ENCODE measurements around the gene KCNK10.

Gene KCNK10

GRCh38 chr14:88227693-88228092 is 95.4 kb downstream of the KCNK10 start:
- DNase-seq, result no peak

DNA sequence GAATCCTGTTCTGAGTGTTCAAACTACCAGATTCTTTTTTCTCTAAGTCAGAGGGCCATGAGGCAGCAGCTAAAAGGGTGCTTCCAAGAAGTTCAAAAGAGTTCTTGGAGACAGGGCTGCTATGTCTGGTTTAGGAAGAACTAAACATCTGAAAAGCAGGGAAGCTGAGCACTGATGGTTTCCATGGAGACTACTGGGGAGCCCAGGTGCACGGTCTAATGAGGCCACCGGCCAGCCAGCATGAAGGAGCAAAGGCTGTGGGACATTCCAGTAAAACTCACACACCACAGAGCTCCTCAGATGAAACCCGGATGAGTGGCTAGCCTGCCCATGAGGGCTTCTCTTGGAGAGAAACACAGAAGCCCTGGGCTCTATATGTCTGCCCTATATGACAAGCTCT is 97.3 kb downstream of the KCNK10 start:
- DNase-seq, result no peak

DNA sequence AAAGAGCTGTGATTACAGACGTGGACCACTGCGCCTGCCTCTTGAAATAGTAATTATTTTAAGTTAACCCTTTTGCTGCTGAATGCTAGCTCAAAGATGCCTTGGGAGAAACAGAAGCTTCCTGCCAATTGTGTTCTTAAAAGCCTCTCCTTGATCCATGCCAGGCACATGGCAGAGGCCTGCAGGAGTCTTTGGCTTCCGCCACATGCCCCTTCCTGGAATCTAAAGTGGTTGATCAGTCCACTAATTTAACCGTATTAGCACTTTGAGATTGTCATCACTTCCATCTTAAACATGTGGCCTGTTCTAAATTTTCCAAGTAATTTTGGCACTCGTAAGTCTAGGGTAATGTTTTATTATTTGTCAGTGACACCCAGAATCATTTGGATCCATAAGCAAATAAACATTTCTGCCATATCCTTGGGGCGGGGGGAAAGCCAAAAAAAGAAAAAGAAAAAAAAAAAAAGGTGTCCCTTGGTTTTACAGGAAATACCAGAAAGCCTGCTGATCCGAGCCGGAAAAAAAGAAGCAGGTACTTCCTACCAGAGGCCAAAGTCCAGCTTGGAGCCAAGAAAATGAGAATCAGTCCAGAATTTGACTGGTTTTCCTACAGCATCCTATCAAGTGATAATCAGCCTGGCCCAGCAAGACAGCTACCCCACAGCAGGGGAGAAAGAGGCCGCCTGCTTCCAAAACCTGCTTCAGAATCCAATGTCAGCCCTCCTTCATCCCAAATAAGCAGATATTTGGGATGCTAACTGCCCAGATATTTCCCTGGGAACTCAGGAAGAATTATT is 104.8 kb downstream of the KCNK10 start:
- DNase-seq, result no peak

DNA sequence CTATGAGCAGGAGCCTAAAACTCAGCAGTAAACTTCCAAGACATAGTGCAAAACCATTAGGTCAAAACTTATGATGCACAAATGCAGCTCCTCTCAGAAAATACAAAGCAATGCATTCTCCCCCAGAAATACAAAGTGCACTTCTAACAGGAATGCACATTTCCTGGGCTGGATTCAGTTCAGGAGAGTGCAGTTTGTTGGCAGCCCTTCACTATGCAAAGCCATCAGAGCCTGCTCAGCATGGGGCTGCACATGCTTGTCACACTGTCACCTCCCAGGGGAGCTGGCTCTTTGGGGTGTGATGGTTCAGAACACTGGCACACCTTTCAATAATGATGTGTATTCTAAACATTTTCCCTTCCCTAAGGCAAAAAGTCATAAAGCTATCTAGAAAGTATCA is 110.4 kb downstream of the KCNK10 start:
- no peak for DNase-seq

GRCh38 chr14:88210426-88210825 is 112.6 kb downstream of the KCNK10 start:
- no peak for DNase-seq

- DNase-seq, result no peak
Measured at GRCh38 chr14:88209273-88209672, 113.8 kb downstream of the KCNK10 start.

DNA sequence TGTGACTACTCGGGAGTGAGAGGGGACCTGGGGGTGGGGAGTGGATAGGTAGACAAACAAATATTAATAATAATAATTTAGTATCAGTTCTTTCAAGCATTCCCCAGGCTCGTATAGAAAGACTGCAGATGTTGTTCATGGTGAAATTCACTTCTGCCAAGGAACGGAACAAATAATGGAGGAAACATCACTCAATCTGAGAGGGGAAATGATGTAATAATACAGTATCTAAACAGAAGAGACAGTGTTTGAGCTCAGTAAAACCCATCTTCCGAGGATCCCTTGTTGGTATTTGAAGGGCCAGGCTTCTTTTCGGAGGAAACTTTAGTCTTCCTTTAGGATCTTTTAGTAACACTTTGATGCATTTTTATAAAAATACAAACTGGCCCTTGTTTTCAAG is 114.2 kb downstream of the KCNK10 start:
- DNase-seq, result no peak

DNA sequence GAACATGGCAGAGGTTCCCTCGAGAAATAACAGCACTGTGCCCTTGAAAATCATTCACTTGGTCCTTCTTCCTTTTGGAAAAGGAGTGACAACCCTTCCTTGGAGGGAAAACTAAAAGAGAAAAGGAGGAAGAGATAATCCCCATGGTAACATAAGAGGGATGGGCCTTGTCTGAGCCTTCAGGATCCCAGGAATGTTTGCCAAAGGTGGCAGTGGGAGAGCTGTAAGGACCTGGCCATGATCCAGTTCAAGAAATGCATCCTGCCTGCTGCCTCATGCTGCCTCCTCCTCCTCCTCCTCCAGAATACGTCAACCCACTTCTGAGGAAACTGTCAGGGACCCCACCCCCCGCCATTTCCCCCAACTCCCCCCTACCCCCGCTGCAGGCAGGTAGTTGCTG is 118.8 kb downstream of the KCNK10 start:
- DNase-seq, result no peak

- no peak for DNase-seq
Measured at GRCh38 chr14:88203291-88203690, 119.8 kb downstream of the KCNK10 start.

DNA sequence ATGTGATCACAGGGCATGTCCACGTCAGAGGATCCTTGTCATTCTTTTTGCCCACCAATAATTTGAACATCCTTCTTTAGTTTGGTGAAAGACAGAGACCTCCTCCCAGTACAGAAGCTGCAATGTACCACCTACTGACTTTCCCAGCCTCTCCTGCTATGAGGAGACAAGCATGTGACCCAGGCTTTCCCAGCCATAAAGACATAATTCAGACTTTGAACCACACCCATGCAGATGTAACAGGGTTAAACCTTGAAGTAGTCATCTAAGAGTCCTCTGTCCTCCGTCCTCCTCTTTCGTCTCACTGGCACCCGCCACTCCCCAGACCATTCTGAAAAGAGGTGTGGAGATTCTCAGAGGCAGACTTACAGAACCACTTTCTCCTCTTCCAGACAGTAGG is 120.8 kb downstream of the KCNK10 start:
- no peak for DNase-seq

DNA sequence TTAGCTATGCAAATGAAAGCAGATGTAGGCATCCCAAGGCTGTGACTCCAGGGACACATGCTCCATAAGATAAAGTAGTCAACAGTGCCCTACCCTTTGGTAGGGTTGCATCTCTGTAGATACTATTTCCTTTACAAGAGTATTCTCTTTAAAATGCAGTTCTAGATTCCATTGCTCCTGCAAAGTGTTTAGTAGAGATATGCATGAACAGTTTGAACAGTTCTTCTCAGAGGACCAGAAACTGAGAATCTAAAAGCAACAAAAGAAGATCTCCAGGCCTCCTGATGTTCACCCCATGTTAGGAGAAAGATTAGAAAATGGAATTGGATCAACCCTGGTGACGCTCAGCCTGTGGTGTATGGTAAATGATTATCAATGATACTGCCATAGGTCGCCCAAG is 121.2 kb downstream of the KCNK10 start:
- no peak for DNase-seq

GRCh38 chr14:88199882-88200281 is 123.2 kb downstream of the KCNK10 start:
- no peak for DNase-seq

GRCh38 chr14:88198446-88198845 is 124.6 kb downstream of the KCNK10 start:
- DNase-seq, result no peak

- no peak for DNase-seq
Measured at GRCh38 chr14:88196925-88197324, 126.1 kb downstream of the KCNK10 start.

GRCh38 chr14:88196116-88196890 is 126.8 kb downstream of the KCNK10 start:
- no peak for DNase-seq

DNA sequence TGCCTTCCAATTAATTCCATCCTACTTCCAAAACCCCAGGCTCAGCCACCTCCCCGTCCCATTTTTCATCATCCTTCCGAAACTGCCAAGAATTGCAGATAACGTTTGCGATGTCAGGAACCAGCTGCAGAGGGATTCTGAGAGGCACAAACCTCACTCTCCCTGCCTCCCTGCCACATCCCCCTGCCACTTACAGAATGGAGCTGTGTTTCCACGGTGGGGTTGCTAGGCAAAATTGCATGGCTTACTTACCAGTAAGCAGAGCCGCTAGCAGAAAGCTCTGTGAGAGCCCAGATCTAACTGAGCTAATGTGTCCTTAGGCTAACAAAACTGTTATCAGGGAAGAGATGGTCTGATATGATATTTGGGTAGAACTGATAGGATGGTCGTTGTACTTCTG is 127.4 kb downstream of the KCNK10 start:
- DNase-seq, result no peak

- DNase-seq, result no peak
Measured at GRCh38 chr14:88194531-88194930, 128.5 kb downstream of the KCNK10 start.

DNA sequence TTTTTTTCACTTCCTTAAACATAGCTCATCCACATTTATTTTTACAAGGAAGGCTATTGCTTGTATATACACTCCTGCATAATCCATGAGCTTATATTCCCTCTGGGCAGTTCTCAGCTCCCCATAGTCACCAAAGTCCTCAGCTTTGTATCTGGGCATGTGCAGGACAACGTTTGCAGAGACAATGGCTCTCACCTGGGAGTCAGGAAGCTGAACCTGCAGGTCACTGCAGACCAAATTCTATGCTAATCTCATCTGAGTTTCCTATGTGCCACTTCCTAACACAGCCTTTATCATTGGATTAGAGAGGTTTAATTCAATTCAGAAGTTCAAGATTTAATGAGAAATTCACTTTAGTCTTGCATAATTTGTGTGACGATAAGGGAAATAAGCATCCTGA is 131.5 kb downstream of the KCNK10 start:
- no peak for DNase-seq

DNA sequence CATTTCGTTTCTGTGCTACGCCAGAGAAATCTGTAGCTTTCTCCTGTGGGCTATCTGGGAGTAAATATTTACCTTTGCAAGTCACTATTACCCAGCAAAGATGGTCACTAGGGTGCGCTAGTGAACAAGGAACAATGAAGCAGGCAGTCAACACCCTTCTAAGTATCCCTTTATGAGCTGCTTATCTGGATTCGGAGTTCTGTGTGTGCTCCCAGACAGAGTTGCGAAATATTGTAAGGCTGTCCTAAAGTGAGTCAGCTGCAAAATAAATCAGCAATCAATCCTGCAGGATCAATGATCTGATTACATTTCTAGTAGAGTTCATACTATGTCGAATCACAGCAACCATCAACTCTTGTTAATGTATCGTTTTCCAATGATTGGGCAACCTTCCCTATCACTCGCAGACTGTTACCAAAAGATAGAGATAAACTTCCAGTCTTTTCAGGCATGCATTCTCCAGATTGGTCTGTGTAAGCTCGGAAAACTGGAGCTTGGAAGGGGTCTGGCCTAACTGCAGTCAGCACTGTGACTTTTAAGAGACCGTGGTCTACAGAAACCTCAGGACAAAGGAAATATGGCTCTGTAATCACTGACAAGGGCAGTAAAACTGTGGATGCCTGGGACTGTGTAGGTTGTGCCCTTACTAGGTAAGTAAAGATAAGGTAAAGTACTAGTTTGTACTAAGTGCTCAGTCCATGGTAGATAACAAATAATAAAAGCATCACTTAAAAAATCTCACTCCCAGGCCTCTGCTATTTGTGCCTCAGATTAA is 133.5 kb downstream of the KCNK10 start:
- DNase-seq, result peak; percentile 70

GRCh38 chr14:88188745-88189416 is 134.2 kb downstream of the KCNK10 start:
- DNase-seq, result no peak

DNA sequence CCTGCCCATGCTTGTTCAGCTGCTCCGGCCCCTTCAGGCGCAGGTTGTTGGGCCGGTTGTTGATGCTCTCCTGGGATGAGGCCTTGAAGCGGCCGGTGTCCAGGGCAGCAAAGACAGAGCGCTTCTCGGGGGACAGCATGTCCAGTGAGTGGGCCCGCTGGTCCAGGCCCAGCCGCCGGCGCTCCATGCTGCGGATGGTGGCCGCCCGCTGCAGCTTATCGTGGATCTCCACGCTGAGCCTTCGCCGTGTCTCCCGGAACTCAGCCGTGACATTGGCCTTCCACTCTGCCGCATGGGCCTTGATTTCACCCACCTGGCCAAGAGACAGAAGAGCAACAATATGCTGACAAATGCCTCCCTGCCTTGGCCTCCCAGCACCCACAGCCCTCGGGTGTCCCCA is 137.2 kb downstream of the KCNK10 start:
- no peak for DNase-seq

DNA sequence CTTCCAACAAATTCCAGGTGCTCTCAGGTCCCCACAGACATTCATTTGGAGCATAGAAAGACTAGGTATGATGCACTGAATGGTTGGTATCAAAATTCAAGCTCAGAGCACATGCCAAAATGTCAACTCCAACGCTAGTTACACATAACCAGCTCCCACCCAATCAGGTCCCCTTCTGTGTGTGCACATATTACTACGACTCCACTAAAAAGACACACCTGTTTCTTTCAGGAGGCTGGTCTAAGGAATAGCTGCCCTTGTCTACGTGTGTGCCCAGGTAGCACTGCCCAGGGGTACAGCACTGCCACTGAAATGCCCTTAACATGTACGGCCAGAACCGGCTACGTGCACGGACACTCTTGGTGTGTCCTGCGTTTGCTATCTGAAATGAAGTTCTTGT is 138.1 kb downstream of the KCNK10 start:
- no peak for DNase-seq

GRCh38 chr14:88181072-88181471 is 142.0 kb downstream of the KCNK10 start:
- DNase-seq, result no peak
